ENCODE data around the gene C1orf116. TPM values are rescaled to one million over a fixed set of nuclear protein-coding genes. Genes with fewer than 3 reads are reported as not detected.

Gene C1orf116
- polyA plus RNA-seq, 1 of the 3 experiments (the other 2 are of a cell fraction): 0.02 TPM

GRCh38 chr1:207073906-207074820 is 41.6 kb upstream of the C1orf116 start:
- TF ChIP-seq TEAD4 (IDR thresholded peaks at IDR 0.05; ENCODE audit: borderline replicate concordance, insufficient read depth) (no peak), REST (IDR thresholded peaks at IDR 0.05; ENCODE audit: low read depth, low read length) (peak; percentile 83; the same call in 1 of the 2 replicates)
- no peak overlapping the region for H3K9ac ChIP-seq
- no peak overlapping the region for H3K27ac ChIP-seq (ENCODE audit: low read depth in 2 of 2, low read length in 1 of 2)
- WGBS (ENCODE audit: low lambda C conversion rate): 37% methylated on average over 4 of the region's 4 CpGs
- no peak overlapping the region for H3K4me3 ChIP-seq (ENCODE audit: low read depth in 2 of 2, low read length in 1 of 2)
- no peaks in the 10 kb centered on the region; a peak in 1 of 4 replicates for H3K4me1 ChIP-seq (ENCODE audit: control insufficient read depth in 1 of 2, insufficient read depth in 2 of 2, low read depth in 1 of 2, low read length in 1 of 2)
- no peak for DNase-seq
- ChIA-PET POLR2A (no interaction called here), CTCF (interaction anchor here (1.1 to 3.2 kb wide), 6 partner anchors 10 to 331 kb away, joined by 3 to 17 read pairs (median 4); partner anchors contain the start of gene PFKFB2)
- H2AFZ ChIP-seq (ENCODE audit: low read depth): no peak overlapping the region
- H3K79me2 ChIP-seq (ENCODE audit: insufficient read depth): no peaks in the 10 kb centered on the region
- H3K9me2 ChIP-seq: no peaks in the 10 kb centered on the region
- no peaks in the 10 kb centered on the region for H4K20me1 ChIP-seq (ENCODE audit: insufficient read depth)
- H3K4me2 ChIP-seq: no peak overlapping the region
- no peaks in the 10 kb centered on the region for H3F3A ChIP-seq (replicated peaks; ENCODE audit: insufficient read depth)
- no peaks in the 10 kb centered on the region for H3K27me3 ChIP-seq (ENCODE audit: insufficient read depth)
- H3K9me3 ChIP-seq: no peaks in the 10 kb centered on the region
- H3K36me3 ChIP-seq (replicated peaks in 1 of 2; ENCODE audit: control insufficient read depth in 1 of 2, insufficient read depth in 2 of 2, low read length in 1 of 2): peaks cover 5 to 17% of the 10 kb centered on the region in 2 experiments

- Histone ChIP-seq H3K9me2 (no peaks in the 10 kb centered on the region), H3K27ac (ENCODE audit: low read depth in 2 of 2, low read length in 1 of 2) (no peak overlapping the region), H3K4me2 (no peak overlapping the region), H3K36me3 (replicated peaks in 1 of 2; ENCODE audit: control insufficient read depth in 1 of 2, insufficient read depth in 2 of 2, low read length in 1 of 2) (peaks cover 10 to 22% of the 10 kb centered on the region in 2 experiments), H3K4me3 (ENCODE audit: low read depth in 2 of 2, low read length in 1 of 2) (no peak overlapping the region), H3K9me3 (no peaks in the 10 kb centered on the region), H3K9ac (no peak overlapping the region), H3K79me2 (ENCODE audit: insufficient read depth) (no peaks in the 10 kb centered on the region), H3K27me3 (ENCODE audit: insufficient read depth) (no peaks in the 10 kb centered on the region), H2AFZ (ENCODE audit: low read depth) (no peak overlapping the region), H3F3A (replicated peaks; ENCODE audit: insufficient read depth) (no peaks in the 10 kb centered on the region), H3K4me1 (ENCODE audit: control insufficient read depth in 1 of 2, insufficient read depth in 2 of 2, low read depth in 1 of 2, low read length in 1 of 2) (no peaks in the 10 kb centered on the region; a peak in 1 of 4 replicates), H4K20me1 (ENCODE audit: insufficient read depth) (no peaks in the 10 kb centered on the region)
- TF ChIP-seq NRF1 (IDR thresholded peaks at IDR 0.05; ENCODE audit: low read depth, low read length) (no peak), TAF1 (IDR thresholded peaks at IDR 0.05; ENCODE audit: borderline replicate concordance, low read depth, low read length) (no peak), MEF2A (IDR thresholded peaks at IDR 0.05; ENCODE audit: borderline replicate concordance, low read depth) (no peak), TEAD4 (IDR thresholded peaks at IDR 0.05; ENCODE audit: borderline replicate concordance, insufficient read depth) (no peak), ELF1 (IDR thresholded peaks at IDR 0.05) (no peak), GATA2 (CRISPR knock-in tag; IDR thresholded peaks at IDR 0.05) (no peak), PBX3 (IDR thresholded peaks at IDR 0.05) (no peak), USF1 (IDR thresholded peaks at IDR 0.05; ENCODE audit: borderline replicate concordance, low read depth) (no peak), GABPA (IDR thresholded peaks at IDR 0.05; ENCODE audit: low read depth) (no peak), RFX5 (IDR thresholded peaks at IDR 0.05; ENCODE audit: low read length) (no peak), REST (IDR thresholded peaks at IDR 0.05; ENCODE audit: low read depth, low read length) (no peak), EP300 (IDR thresholded peaks at IDR 0.05; ENCODE audit: borderline replicate concordance in 1 of 2, low read depth in 1 of 2, low read length in 1 of 2) (no peak), TCF12 (IDR thresholded peaks at IDR 0.05) (no peak), JUND (IDR thresholded peaks at IDR 0.05) (no peak)
- no peak for DNase-seq
- 92% methylated on average over 8 of the region's 8 CpGs for WGBS (ENCODE audit: low lambda C conversion rate)
- ChIA-PET CTCF (interaction anchor here (1.1 to 1.4 kb wide), 2 partner anchors 12 to 16 kb away, joined by 3 to 5 read pairs; no protein-coding TSS in a partner anchor), POLR2A (no interaction called here)
Measured at GRCh38 chr1:207072233-207072632, 39.7 kb upstream of the C1orf116 start.

Measured in SK-N-SH (cell line).